LHCN-M2 (cell line): Measurements from ENCODE around the gene USHBP1. TPM values are rescaled to one million over a fixed set of nuclear protein-coding genes. Genes with fewer than 3 reads are reported as not detected.

Experiments
- DNase-seq: peaks from one replicate; pipeline ENCODE4 v3.0.0-alpha.2; 2012; ENCODE audit warnings: low read depth
- total RNA-seq: library from RNA; depleted of rRNA; stranded (reverse); fragments of >200 nt; gene quantifications from 2 replicates; pipeline ENCODE4 v1.2.3, GENCODE V29; 2014

Gene USHBP1
- total RNA-seq, 1 experiment from 2014 or later: not detected

- DNase-seq: no peak
These were observed 23.6 kb downstream of the USHBP1 start for GRCh38 chr19:17240826-17241399.

- no peak for DNase-seq
These were observed 24.3 kb downstream of the USHBP1 start for GRCh38 chr19:17240062-17240752.

- DNase-seq: no peak
These were observed 26.5 kb downstream of the USHBP1 start for GRCh38 chr19:17237747-17238706.

- DNase-seq: no peak
These were observed 27.6 kb downstream of the USHBP1 start for GRCh38 chr19:17236811-17237543.

GRCh38 chr19:17235971-17236777 is 28.4 kb downstream of the USHBP1 start:
- DNase-seq: no peak

- DNase-seq: peak; percentile 39
These were observed 29.1 kb downstream of the USHBP1 start for GRCh38 chr19:17235300-17235970.

- DNase-seq: no peak
These were observed 29.6 kb downstream of the USHBP1 start for GRCh38 chr19:17234911-17235299.

- DNase-seq: no peak
These were observed 32.3 kb downstream of the USHBP1 start for GRCh38 chr19:17232258-17232657.

- no peak for DNase-seq
These were observed 34.7 kb downstream of the USHBP1 start for GRCh38 chr19:17229890-17230289.

- no peak for DNase-seq
These were observed 36.7 kb downstream of the USHBP1 start for GRCh38 chr19:17227798-17228367.

- DNase-seq: peak; percentile 97
These were observed 38.3 kb downstream of the USHBP1 start, which contains the start of gene OCEL1 for GRCh38 chr19:17226002-17226933. Gene OCEL1 (plus strand): TSS chr19:17226226. CDS start chr19:17226248, 22 bp downstream.

- DNase-seq: no peak
These were observed 39.5 kb downstream of the USHBP1 start for GRCh38 chr19:17225053-17225452.

GRCh38 chr19:17220207-17220758 is 44.3 kb downstream of the USHBP1 start:
- peak; percentile 67 for DNase-seq

GRCh38 chr19:17219286-17219685 is 45.3 kb downstream of the USHBP1 start:
- no peak for DNase-seq

GRCh38 chr19:17216058-17216670 is 48.4 kb downstream of the USHBP1 start:
- DNase-seq: no peak

GRCh38 chr19:17215127-17215971 is 49.2 kb downstream of the USHBP1 start, which contains the start of gene USE1:
Gene USE1 (plus strand): TSS chr19:17215357. CDS start chr19:17215406, 49 bp downstream.
- peak; percentile 88 for DNase-seq
